OCI-LY7 (cell line): ENCODE measurements around the gene SNCAIP.

Experiments used
- CTCF ChIP-seq: fragments of 200-600 bp; sonication (generic); conservative IDR thresholded peaks from 2 replicates; pipeline ENCODE4 v1.5.1; 2014; ENCODE audit warnings: mild to moderate bottlenecking, antibody characterized with exemption, low read length, moderate library complexity, mixed read lengths
- EZH2phosphoT487 ChIP-seq: fragments of 200-600 bp; sonication (generic); IDR thresholded peaks from 2 replicates; pipeline ENCODE4 v1.6.1; 2018; ENCODE audit warnings: low read depth, borderline replicate concordance, mild to moderate bottlenecking, mixed run types, antibody characterized with exemption, low read length, moderate library complexity, mixed read lengths

DNA sequence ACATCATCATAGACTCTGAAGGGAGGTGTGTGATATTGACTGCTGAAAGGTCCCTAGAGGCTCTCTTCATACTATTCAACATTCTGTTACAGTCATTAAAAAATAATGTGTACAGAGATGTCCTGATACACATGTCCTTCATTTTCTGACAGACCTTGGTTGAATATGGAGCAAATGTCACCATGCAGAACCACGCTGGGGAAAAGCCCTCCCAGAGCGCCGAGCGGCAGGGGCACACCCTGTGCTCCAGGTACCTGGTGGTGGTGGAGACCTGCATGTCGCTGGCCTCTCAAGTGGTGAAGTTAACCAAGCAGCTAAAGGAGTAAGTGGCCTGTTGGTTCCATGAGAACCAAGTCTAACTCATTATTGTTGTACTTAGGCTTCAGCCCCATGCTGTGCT lies 132.4 kb downstream of the SNCAIP start:
- no peak for TF ChIP-seq CTCF
- no peak for TF ChIP-seq EZH2phosphoT487
